GM12878 (cell line): ENCODE measurements around the gene SBK2. TPM values are rescaled to one million over a fixed set of nuclear protein-coding genes. Genes with fewer than 3 reads are reported as not detected.

Source experiments
- BMI1 ChIP-seq: fragments of 450-650 bp; IDR thresholded peaks from 2 replicates; pipeline ENCODE4 v1.6.1; 2016; ENCODE audit warnings: mild to moderate bottlenecking, moderate library complexity, borderline replicate concordance
- CREM ChIP-seq: IDR thresholded peaks from 2 replicates; pipeline ENCODE4 v1.6.1; 2014; ENCODE audit warnings: antibody characterized with exemption, low read depth
- EED ChIP-seq: sonication (generic); IDR thresholded peaks from 2 replicates; pipeline ENCODE4 v1.6.1; 2016; ENCODE audit warnings: antibody characterized with exemption, low read depth
- EGR1 ChIP-seq, 2 experiments: IDR thresholded peaks; 1 replicate in 1 of 2; 2 replicates in 1 of 2; pipeline ENCODE4 v1.6.1; 2011 to 2012; ENCODE audit warnings: low read depth in 2 of 2, low read length in 2 of 2, borderline replicate concordance in 1 of 2, mild to moderate bottlenecking in 1 of 2, moderate library complexity in 1 of 2
- ETV6 ChIP-seq, 2 experiments: fragments of 450-650 bp in 1 of 2; IDR thresholded peaks in 1 of 2; conservative IDR thresholded peaks in 1 of 2; 2 replicates each; pipeline ENCODE4 v1.6.1; 2014; ENCODE audit warnings: antibody characterized with exemption in 1 of 2, borderline replicate concordance in 1 of 2, low read depth in 1 of 2, mild to moderate bottlenecking in 1 of 2, moderate library complexity in 1 of 2
- FOXM1 ChIP-seq: IDR thresholded peaks from 2 replicates; pipeline ENCODE4 v1.6.1; 2012; ENCODE audit warnings: low read depth, mild to moderate bottlenecking, inconsistent platforms, low read length, moderate library complexity
- GATAD2B ChIP-seq: fragments of 450-650 bp; conservative IDR thresholded peaks from 2 replicates; pipeline ENCODE4 v1.6.1; 2017; ENCODE audit warnings: low read depth, mild to moderate bottlenecking, moderate library complexity
- HDGF ChIP-seq: fragments of 450-650 bp; IDR thresholded peaks from 2 replicates; pipeline ENCODE4 v1.6.1; 2016; ENCODE audit warnings: antibody characterized with exemption
- MYB ChIP-seq: fragments of 150-350 bp; IDR thresholded peaks from 2 replicates; pipeline ENCODE4 v1.6.1; 2014; ENCODE audit warnings: mild to moderate bottlenecking, low read depth, low read length, borderline replicate concordance
- NFXL1 ChIP-seq: fragments of 450-650 bp; IDR thresholded peaks from 2 replicates; pipeline ENCODE4 v1.6.1; 2017; ENCODE audit warnings: antibody characterized with exemption, mild to moderate bottlenecking, borderline replicate concordance
- NFYB ChIP-seq: IDR thresholded peaks from 2 replicates; pipeline ENCODE4 v1.6.1; 2011; ENCODE audit warnings: low read depth, mild to moderate bottlenecking, low read length, improper control_type of control experiment, moderate library complexity; ENCODE audit not compliant: insufficient read depth
- PAX5 ChIP-seq: IDR thresholded peaks from 2 replicates; pipeline ENCODE4 v1.6.1; 2011; ENCODE audit warnings: low read depth, low read length, borderline replicate concordance
- RB1 ChIP-seq: fragments of 450-650 bp; formaldehyde crosslinking; IDR thresholded peaks from 2 replicates; pipeline ENCODE4 v1.6.1; 2017; ENCODE audit warnings: mild to moderate bottlenecking, borderline replicate concordance
- SIX5 ChIP-seq: IDR thresholded peaks from 2 replicates; pipeline ENCODE4 v1.6.1; 2011; ENCODE audit warnings: mild to moderate bottlenecking, low read depth, low read length, moderate library complexity; ENCODE audit not compliant: severe bottlenecking
- SMC3 ChIP-seq: IDR thresholded peaks from 2 replicates; pipeline ENCODE4 v1.6.1; 2011; ENCODE audit warnings: low read length, improper control_type of control experiment, borderline replicate concordance
- STAT1 ChIP-seq: fragments of 450-650 bp; conservative IDR thresholded peaks from 2 replicates; pipeline ENCODE4 v1.6.1; 2014; ENCODE audit warnings: antibody characterized with exemption, mild to moderate bottlenecking
- SUPT20H ChIP-seq: IDR thresholded peaks from 2 replicates; pipeline ENCODE4 v1.6.1; 2011; ENCODE audit warnings: low read depth, mild to moderate bottlenecking, low read length, moderate library complexity, borderline replicate concordance; ENCODE audit not compliant: control insufficient read depth
- TCF12 ChIP-seq: IDR thresholded peaks from 2 replicates; pipeline ENCODE4 v1.6.1; 2011; ENCODE audit warnings: low read depth, mild to moderate bottlenecking, low read length
- TCF7 ChIP-seq: IDR thresholded peaks from 2 replicates; pipeline ENCODE4 v1.6.1; 2014; ENCODE audit warnings: antibody characterized with exemption, borderline replicate concordance
- WRNIP1 ChIP-seq: IDR thresholded peaks from 2 replicates; pipeline ENCODE4 v1.6.1; 2011; ENCODE audit warnings: low read depth, low read length, improper control_type of control experiment, borderline replicate concordance
- ZNF592 ChIP-seq: fragments of 450-650 bp; IDR thresholded peaks from 2 replicates; pipeline ENCODE4 v1.6.1; 2017; ENCODE audit warnings: mild to moderate bottlenecking, moderate library complexity
- polyA plus RNA-seq, 11 experiments: library from polyadenylated mRNA; depleted of rRNA in 4 of 11; unstranded in 6 of 11; stranded (reverse) in 5 of 11; fragments of >200 nt; fragmentation: Nextera tagmentation in 4 of 11; fragmentation: Illumina TruSeq in 1 of 11; extraction: Ambion mirVana in 4 of 11; extraction: Trizol in 1 of 11; gene quantifications; 1 replicate in 1 of 11; 2 replicates in 10 of 11; pipeline versions ENCODE4 v1.2.1 to v1.2.3, GENCODE V29; 2011 to 2016; ENCODE audit warnings: inconsistent platforms in 2 of 11, missing spikeins in 2 of 11, low read depth in 1 of 11
- total RNA-seq, 4 experiments: library from RNA; depleted of rRNA in 3 of 4; stranded (reverse); fragments of >200 nt in 3 of 4; fragmentation: Illumina TruSeq in 1 of 4; extraction: Trizol in 1 of 4; gene quantifications; 2 replicates each; pipeline versions ENCODE4 v1.2.1 to v1.2.3, GENCODE V29; 2013 to 2021
- TF ChIP-seq, protein P1 (sequence below): fragments of 450-650 bp; IDR thresholded peaks from 2 replicates; pipeline ENCODE4 v1.6.1; 2018; ENCODE audit warnings: mild to moderate bottlenecking, low read depth, moderate library complexity; ENCODE audit not compliant: partially characterized antibody
- TF ChIP-seq, protein P2 (sequence below): IDR thresholded peaks from 2 replicates; pipeline ENCODE4 v1.6.1; 2012; ENCODE audit warnings: low read depth, low read length, improper control_type of control experiment

Gene SBK2
- total and polyA plus RNA-seq, 10 of the 15 experiments (the other 5 are each of a cell fraction or from before 2014, with no cell fraction given), result not detected

GRCh38 chr19:55580628-55581144 is 43.8 kb upstream of the SBK2 start, which contains the start of gene ZNF579 (continued):
- TF ChIP-seq SUPT20H (no peak), PAX5 (no peak), TCF7 (no peak), SMC3 (no peak), WRNIP1 (no peak), TCF12 (0 out of 2 replicates have a peak, but pooled peaks have one; percentile 48), GATAD2B (no peak), RB1 (no peak), NFYB (no peak), CREM (no peak; the same call in 1 of the 2 replicates), HDGF (no peak), EGR1 (IDR thresholded peaks at IDR 0.05; ENCODE audit: borderline replicate concordance in 1 of 2, low read depth in 2 of 2, low read length in 2 of 2) (peak; percentile 49 to 55; a peak in 2 of 3 replicates), ETV6 (conservative IDR thresholded peaks at IDR 0.05 in 1 of 2, IDR thresholded peaks at IDR 0.05 in 1 of 2; ENCODE audit: borderline replicate concordance in 1 of 2, low read depth in 1 of 2) (peak in 1 of 2 experiments; percentile 71; a peak in 2 of 4 replicates), STAT1 (no peak), MYB (no peak), EED (peak; percentile 60; the same call in 1 of the 2 replicates), NFXL1 (no peak), FOXM1 (no peak), BMI1 (no peak), SIX5 (peak; percentile 44), ZNF592 (no peak)
- TF ChIP-seq, protein P1, sequence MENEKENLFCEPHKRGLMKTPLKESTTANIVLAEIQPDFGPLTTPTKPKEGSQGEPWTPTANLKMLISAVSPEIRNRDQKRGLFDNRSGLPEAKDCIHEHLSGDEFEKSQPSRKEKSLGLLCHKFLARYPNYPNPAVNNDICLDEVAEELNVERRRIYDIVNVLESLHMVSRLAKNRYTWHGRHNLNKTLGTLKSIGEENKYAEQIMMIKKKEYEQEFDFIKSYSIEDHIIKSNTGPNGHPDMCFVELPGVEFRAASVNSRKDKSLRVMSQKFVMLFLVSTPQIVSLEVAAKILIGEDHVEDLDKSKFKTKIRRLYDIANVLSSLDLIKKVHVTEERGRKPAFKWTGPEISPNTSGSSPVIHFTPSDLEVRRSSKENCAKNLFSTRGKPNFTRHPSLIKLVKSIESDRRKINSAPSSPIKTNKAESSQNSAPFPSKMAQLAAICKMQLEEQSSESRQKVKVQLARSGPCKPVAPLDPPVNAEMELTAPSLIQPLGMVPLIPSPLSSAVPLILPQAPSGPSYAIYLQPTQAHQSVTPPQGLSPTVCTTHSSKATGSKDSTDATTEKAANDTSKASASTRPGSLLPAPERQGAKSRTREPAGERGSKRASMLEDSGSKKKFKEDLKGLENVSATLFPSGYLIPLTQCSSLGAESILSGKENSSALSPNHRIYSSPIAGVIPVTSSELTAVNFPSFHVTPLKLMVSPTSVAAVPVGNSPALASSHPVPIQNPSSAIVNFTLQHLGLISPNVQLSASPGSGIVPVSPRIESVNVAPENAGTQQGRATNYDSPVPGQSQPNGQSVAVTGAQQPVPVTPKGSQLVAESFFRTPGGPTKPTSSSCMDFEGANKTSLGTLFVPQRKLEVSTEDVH, result peak; percentile 63
- TF ChIP-seq, protein P2, sequence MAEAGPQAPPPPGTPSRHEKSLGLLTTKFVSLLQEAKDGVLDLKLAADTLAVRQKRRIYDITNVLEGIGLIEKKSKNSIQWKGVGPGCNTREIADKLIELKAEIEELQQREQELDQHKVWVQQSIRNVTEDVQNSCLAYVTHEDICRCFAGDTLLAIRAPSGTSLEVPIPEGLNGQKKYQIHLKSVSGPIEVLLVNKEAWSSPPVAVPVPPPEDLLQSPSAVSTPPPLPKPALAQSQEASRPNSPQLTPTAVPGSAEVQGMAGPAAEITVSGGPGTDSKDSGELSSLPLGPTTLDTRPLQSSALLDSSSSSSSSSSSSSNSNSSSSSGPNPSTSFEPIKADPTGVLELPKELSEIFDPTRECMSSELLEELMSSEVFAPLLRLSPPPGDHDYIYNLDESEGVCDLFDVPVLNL, result no peak
